Stimulated activated CD8-positive, alpha-beta memory T cell treated with anti-CD3 and anti-CD28 coated beads, Interleukin-15, amount 100 ng/mL, for 4 hours (primary cell): ENCODE results near the gene DUSP1.

Experiments
- DNase-seq, 2 donors: peaks; one replicate each; pipeline ENCODE4 v3.0.0-alpha.2; 2020; ENCODE audit warnings: low read depth in 2 of 2

Gene DUSP1

GRCh38 chr5:172724242-172725183, 46.5 kb downstream of the DUSP1 start:
- no peak for DNase-seq

GRCh38 chr5:172723508-172723907, 47.5 kb downstream of the DUSP1 start:
- no peak for DNase-seq

GRCh38 chr5:172722327-172722815, 48.6 kb downstream of the DUSP1 start:
- DNase-seq, result peak in 1 of 2 donors; percentile 17

- no peak for DNase-seq
These were observed 49.3 kb downstream of the DUSP1 start for GRCh38 chr5:172721455-172722326.

GRCh38 chr5:172720655-172721054, 50.3 kb downstream of the DUSP1 start:
- no peak for DNase-seq

- DNase-seq, result no peak
These were observed 51.8 kb downstream of the DUSP1 start for GRCh38 chr5:172719211-172719610.

GRCh38 chr5:172718527-172719114, 52.4 kb downstream of the DUSP1 start:
- DNase-seq, result no peak
